Urinary bladder (tissue), 4 donors: ENCODE results near the gene MEIS1. TPM values are rescaled to one million over a fixed set of nuclear protein-coding genes. Genes with fewer than 3 reads are reported as not detected.

Source experiments
- DNase-seq: peaks from one replicate; pipeline ENCODE4 v3.0.0-alpha.2; 2015; ENCODE audit errors: extremely low spot score
- H3K27ac ChIP-seq: one replicate; pipeline ENCODE4 v1.5.1; 2013; ENCODE audit warnings: low read depth, mild to moderate bottlenecking, moderate library complexity
- H3K36me3 ChIP-seq: one replicate; pipeline ENCODE4 v1.6.1; 2013; ENCODE audit warnings: mild to moderate bottlenecking, moderate library complexity; ENCODE audit not compliant: insufficient read depth
- H3K4me1 ChIP-seq: one replicate; pipeline ENCODE4 v1.6.1; 2013; ENCODE audit warnings: mild to moderate bottlenecking, moderate library complexity; ENCODE audit not compliant: insufficient read depth
- H3K4me3 ChIP-seq: one replicate; pipeline ENCODE4 v1.5.1; 2013; ENCODE audit warnings: low read depth, low read length
- WGBS: extraction: QIAGEN DNeasy Blood & Tissue Kit; methylation state at CpG from one replicate; pipeline ENCODE4 v1.1.7; 2013; 5-methylcytosine and 5-hydroxymethylcytosine counted together
- polyA plus RNA-seq: library from polyadenylated mRNA; stranded (reverse); fragments of 200-250 nt; gene quantifications from one replicate; pipeline ENCODE4 v1.2.3, GENCODE V29; 2013
- total RNA-seq: library from RNA; depleted of rRNA; stranded (reverse); fragments of >200 nt; gene quantifications from one replicate; pipeline ENCODE4 v1.2.3, GENCODE V29; 2014
- donor health status: healthy with polysubstance abuse.
- donor health status: healthy.

Gene MEIS1
- total and polyA plus RNA-seq, 2 donors: 46.5 to 213 TPM

DNA sequence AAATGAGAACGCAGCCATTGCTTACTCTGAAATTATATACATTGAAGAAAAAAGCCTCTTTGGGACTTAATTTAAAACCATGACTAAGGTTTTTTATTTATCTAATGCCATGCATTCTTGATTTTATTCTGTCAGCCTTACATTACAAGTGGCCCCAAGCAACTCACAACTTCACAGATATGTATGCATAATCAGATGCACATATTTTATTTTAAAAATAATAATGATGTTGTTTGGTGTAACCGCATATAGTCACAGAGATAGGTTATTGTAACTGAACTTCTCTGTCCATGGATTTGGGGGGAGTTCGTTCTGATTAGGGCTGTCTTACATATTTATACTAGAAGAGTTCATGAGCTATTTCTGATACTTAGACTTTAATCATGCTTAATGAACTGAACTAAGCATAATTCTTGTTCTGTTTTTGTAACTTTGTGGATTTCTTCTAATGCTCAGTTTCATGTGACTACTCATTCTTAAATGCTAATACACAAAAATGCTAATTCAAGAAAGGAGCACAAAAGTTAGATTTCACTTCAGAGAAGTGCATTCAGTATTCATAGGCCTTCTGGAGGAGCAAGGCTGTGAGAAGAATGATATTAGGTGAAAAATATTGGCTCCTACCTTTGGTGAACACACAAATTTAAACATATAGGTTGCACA is 26.2 kb downstream of the MEIS1 start:
- no peak for DNase-seq
- 80% methylated on average over 3 of the region's 3 CpGs for WGBS
- Histone ChIP-seq H3K36me3 (no peaks in the 10 kb centered on the region), H3K4me1 (peaks cover 1% of the 10 kb centered on the region), H3K4me3 (no peak overlapping the region), H3K27ac (no peak overlapping the region)

DNA sequence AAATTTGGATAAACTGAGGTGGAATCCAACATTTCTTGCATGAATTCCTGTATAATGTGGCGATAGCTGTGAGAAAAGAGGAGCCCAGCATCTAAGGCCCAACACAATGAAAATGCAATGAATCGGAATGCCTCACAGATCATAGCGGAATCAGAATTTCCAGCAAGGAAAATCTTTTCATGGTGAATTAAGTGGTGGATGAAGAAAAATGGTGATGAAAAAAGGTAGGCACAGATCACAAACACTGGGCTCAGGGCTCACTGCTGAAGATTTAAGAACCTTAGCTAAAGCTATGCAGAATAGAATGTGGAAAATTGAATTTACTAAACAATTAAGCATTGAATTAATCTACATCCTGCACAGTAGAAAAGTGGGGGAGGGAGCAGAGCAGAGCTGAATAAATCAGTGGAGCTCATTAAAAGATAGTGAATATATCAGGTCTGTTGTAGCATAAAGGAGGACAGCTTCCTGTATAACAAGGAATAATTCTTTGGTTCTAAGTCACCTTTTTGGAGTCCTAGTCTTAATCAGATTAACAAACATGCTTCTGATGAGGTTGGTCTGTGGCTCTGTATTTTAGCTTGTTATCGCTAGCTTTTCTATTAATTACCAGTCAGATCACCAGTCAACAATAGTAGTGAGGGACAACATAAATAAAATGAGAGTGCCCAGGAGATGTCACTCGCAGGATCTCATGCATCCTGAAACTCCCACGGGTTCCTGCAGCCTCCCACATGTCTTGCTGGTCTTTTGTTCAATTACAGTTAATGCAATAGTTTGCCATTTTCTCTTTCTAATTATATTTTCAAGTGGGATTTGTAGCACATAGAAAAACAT is 27.0 kb downstream of the MEIS1 start:
- Histone ChIP-seq H3K4me3 (no peak overlapping the region), H3K27ac (no peak overlapping the region), H3K4me1 (peaks cover 1% of the 10 kb centered on the region), H3K36me3 (no peaks in the 10 kb centered on the region)
- 60% methylated on average over 6 of the region's 6 CpGs for WGBS
- no peak for DNase-seq

DNA sequence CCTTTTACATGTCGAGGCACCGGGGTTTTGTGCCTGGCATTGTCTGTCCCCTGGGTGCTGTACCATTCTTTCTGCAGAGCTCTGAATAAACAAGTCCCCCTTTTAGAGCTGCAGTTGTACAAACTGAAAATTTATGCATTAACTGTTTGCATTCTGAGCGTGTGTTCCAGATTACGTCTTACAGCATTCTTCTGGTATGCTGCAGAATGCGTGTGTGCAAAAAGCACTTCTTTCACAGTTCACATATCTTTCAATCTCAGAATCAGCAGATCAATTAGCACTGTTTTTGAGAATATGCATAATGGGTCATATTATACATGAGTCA is 27.5 kb downstream of the MEIS1 start:
- no peaks in the 10 kb centered on the region for H3K36me3 ChIP-seq
- no peak for DNase-seq
- WGBS: 21% methylated on average over 5 of the region's 5 CpGs
- peaks cover 1% of the 10 kb centered on the region for H3K4me1 ChIP-seq
- H3K27ac ChIP-seq: no peak overlapping the region
- H3K4me3 ChIP-seq: no peak overlapping the region

DNA sequence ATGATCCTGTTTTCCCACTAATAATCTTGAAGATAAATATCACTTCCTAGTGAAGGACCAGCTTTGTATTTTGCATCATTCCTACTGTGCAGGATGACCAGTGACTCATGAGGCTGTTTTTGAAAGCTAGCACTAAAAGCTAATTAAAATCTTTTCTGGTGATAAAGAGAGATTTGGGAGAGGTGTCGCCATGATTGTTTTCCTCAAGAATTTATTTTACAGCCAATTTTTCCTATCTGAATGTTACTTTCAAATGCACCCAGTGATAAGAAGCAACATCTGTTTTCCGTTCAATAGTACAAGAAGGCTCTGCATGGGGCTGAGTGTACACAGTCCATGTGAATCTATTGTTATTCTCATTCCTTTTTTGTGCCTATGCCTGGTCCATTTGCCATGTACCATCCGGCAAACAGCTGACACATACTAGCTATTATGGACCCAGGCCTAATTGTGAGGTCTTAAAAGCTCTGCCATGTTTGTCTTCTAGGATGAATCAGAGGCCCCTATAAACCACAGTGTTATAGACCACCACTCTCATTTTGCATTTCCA is 28.4 kb downstream of the MEIS1 start:
- WGBS: 42% methylated on average over 3 of the region's 3 CpGs
- H3K36me3 ChIP-seq: no peaks in the 10 kb centered on the region
- no peak for DNase-seq
- no peak overlapping the region for H3K4me3 ChIP-seq
- no peak overlapping the region for H3K27ac ChIP-seq
- peaks cover 1% of the 10 kb centered on the region for H3K4me1 ChIP-seq

DNA sequence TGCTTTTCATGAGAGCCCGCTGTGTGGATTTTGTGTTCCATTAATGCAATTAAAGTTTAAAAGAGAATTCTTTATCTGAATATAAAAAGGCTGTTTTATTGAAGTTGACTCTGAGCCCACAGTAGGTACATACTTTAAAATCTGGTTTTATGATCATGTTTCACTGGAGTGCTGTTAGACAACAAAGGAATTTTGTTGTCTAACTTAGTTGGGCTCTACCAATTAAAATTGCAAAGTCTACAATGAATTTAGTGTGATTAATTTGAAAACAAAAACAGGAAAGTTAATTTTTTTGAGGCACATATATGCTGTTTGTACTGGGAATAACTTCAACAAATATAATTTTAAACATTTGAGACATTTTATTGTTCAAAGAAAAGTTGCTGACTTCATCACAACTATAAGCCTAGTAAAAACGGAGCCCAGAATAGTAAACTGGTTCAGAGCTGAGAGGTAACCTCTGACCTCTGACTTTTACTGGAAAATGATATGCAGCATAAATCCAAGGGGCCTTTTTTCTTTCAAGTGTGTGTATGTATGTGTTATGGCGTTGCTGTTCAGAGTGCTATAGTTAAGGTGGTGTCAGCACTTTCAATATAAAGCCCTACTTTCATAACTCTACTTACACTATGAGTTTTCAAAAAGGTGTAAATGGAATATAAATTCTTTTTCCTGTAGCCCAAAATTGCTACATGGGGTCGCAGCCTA is 30.2 kb downstream of the MEIS1 start:
- no peak for DNase-seq
- H3K36me3 ChIP-seq: no peaks in the 10 kb centered on the region
- no peak overlapping the region for H3K4me3 ChIP-seq
- H3K4me1 ChIP-seq: peaks cover 1% of the 10 kb centered on the region
- no peak overlapping the region for H3K27ac ChIP-seq
- WGBS: 45% methylated on average over 4 of the region's 4 CpGs

DNA sequence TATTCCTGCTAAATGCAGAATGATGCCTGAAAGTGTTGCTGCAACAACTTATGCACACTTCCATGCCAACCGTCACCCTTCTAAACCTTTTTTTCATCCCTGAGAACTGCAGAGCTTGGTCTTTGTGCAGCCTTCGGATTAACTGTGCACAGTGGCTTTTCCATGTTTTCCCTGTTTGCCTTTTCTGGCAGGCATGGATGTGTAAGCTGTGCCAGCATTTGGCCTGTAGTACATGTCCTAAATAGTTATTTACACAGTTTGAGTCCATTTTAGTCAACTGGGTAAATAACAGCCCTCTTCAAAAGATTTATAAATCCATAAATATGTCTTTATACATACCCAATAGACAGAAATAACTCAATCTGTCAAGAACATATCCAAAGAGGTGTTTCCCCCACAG is 31.5 kb downstream of the MEIS1 start:
- peaks cover 1% of the 10 kb centered on the region for H3K4me1 ChIP-seq
- no peak overlapping the region for H3K4me3 ChIP-seq
- no peak for DNase-seq
- WGBS: 45% methylated on average over 2 of the region's 2 CpGs
- H3K27ac ChIP-seq: no peak overlapping the region
- H3K36me3 ChIP-seq: no peaks in the 10 kb centered on the region

DNA sequence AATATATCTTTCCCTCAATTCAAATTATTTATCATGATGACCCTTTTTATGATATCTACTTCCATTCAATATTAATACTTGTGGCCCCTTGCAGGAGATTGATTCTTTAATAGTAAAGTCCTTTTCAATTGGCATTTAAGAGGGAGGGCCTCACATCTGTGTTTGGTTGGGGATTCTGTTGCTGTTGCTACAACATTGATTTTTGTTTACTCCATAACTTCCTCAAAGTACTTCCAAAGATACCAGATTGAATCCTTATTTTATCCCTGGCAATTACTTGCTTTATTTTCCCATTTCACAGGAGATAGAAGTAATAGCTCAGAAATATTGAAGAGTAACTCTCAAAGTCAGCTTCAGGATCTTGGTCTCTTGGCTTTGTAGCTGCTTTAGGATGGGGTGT is 32.8 kb downstream of the MEIS1 start:
- no peak for DNase-seq
- Histone ChIP-seq H3K4me1 (no peaks in the 10 kb centered on the region), H3K36me3 (no peaks in the 10 kb centered on the region), H3K4me3 (no peak overlapping the region), H3K27ac (no peak overlapping the region)

DNA sequence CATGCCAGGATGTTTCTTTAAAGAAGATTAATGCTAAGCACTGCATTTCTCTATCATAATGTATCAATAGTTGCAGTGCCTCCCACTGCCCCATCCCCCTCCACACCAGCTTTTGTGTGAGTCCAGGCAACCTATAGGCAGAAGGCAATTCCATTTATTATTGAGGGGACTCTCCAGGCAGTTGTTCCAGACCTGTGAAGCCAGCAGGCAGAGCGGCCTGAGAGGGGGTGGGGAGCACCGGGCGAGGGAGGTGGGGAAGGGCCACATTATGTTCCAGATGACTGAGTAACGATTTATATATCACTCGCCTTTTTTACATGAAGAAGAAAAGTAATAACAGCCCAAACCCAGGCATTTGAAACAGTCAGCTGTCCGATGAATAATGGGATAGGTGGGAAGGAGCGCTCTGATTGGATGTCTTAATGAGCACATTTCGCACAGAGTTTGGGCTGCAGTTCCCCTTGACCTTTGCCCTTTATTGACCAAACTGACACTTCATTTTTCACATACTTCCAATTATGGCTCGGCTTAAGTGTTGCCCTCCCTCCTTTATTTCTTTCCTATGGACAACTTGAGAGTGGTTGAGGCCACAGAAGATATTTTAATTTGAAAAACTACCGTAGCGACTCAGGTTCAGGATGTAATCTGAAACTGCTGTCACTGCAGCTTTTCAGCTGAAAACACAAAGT is 34.4 kb downstream of the MEIS1 start:
- DNase-seq: no peak
- no peak overlapping the region for H3K4me3 ChIP-seq
- 68% methylated on average over 11 of the region's 11 CpGs for WGBS
- H3K4me1 ChIP-seq: no peaks in the 10 kb centered on the region
- no peak overlapping the region for H3K27ac ChIP-seq
- no peaks in the 10 kb centered on the region for H3K36me3 ChIP-seq

DNA sequence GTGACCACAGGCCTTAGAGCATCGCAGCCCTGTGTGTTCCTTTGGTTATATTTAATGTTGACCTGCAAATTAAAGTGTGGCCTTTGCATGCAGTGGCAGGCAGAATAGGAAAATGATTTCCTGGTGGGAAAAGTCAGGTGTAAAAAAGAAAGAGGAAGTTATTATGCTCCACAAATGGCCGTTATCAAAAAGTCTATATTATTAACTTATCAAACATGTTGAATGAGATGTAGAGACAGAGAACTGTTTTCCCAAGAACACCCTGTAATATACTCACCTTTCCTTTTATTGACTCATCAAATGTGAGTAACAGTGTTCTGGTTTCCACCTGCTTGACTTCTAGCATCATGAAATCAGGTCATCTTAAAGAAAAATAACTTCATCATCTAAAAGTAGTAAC is 35.3 kb downstream of the MEIS1 start:
- Histone ChIP-seq H3K36me3 (no peaks in the 10 kb centered on the region), H3K4me1 (no peaks in the 10 kb centered on the region), H3K27ac (no peak overlapping the region), H3K4me3 (no peak overlapping the region)
- whole genome bisulfite sequencing: 42% methylated on average over 2 of the region's 2 CpGs
- no peak for DNase-seq

DNA sequence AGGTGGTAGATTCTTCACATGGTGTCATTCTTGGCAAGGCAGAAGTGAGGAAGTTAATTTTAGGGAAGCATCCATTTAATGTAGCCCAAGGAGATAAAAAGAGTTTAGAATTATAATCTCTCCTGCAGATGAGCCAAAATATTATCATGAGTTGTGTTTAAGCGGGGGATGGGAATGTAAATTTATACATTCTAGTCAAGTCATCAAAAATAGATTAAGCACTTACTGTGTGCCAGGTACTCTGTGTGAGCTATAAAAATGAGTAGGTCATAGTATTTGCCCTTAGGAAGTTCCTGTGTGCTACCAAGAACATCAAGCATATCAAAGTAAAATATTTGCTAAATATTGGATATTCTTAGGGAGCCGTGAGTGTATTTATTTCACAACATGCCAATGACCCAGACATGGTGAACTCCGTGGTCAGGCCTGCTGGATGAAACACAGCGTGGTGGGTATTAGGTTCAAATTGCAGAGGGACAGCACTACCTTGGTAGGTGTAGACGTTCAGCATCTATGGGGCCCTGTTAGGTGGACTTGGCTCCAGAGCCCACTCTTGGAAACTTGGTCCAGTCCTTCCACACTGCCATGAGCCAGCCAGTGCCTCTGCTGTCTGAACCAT is 37.4 kb downstream of the MEIS1 start:
- H3K4me1 ChIP-seq: no peaks in the 10 kb centered on the region
- H3K27ac ChIP-seq: no peak overlapping the region
- WGBS: 69% methylated on average over 5 of the region's 5 CpGs
- H3K36me3 ChIP-seq: peaks cover 2% of the 10 kb centered on the region
- DNase-seq: no peak
- H3K4me3 ChIP-seq: no peak overlapping the region

DNA sequence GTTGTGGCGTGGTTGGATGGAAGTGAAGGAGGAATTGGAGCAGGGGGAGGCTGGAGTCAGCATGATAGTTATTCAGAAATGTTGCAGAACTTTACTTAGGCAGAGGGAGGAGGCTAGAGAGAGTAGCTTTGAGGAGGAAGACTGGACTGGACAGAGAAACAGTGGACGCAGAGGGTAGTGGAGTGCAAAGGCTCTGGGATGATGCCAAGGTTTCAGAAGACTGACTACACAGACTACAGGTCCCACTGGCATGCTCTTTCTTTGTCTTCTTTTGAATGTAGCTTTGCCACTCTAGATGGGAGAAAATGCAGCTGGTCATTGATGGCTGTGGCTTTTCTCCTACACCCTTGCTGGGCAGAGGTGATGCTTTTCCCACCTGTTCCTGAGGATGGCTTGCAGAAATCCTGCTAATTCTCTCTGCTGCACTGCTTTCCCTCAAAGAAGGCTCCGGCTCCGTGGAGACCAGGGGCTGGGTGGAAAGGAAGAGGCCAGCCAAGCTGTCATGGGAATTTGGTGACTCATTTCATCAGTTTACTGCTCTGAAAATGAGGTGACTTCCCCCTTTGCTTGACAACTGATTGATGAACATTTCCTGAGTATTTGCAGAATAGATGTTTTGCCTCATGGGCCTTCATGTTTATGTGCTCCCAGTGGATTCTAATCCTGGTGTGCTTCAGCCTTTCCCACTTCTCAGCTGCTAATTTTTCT is 42.4 kb downstream of the MEIS1 start:
- peaks cover 2% of the 10 kb centered on the region for H3K36me3 ChIP-seq
- no peak overlapping the region for H3K4me3 ChIP-seq
- no peaks in the 10 kb centered on the region for H3K4me1 ChIP-seq
- 38% methylated on average over 4 of the region's 4 CpGs for WGBS
- no peak overlapping the region for H3K27ac ChIP-seq
- DNase-seq: no peak

DNA sequence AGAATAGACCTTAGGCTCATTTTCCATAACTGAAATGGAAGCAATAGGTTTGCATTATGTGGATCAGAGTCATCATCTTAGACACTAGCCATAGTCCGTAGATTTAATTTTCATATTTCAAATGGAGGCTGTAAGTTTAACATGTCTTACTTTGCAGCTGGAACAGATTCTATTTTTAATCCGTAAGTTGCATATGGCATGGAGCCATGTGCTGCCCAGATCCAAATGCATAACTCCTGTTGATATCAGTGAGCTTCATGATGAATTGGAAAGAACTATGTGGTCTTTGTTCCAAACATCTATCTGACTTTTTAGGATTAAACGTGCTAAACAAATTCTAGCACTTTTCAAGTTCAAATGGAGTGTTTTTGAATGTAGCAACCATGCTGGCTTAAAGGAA is 43.4 kb downstream of the MEIS1 start:
- H3K36me3 ChIP-seq: peaks cover 2% of the 10 kb centered on the region
- no peak overlapping the region for H3K4me3 ChIP-seq
- H3K27ac ChIP-seq: no peak overlapping the region
- no peaks in the 10 kb centered on the region for H3K4me1 ChIP-seq
- DNase-seq: no peak
- 32% methylated on average over 3 of the region's 3 CpGs for WGBS
